ENCODE measurements around the gene YWHAG.

Gene YWHAG

GRCh38 chr7:76283254-76284159 lies 75.3 kb downstream of the YWHAG start:
- H3K4me1 ChIP-seq, result peaks cover 3% of the 10 kb centered on the region
- peak overlapping the region; percentile 86 for H3K4me2 ChIP-seq (ENCODE audit: low read length)
- H3K27me3 ChIP-seq (ENCODE audit: control insufficient read depth, insufficient read depth, low read length), result no peaks in the 10 kb centered on the region
- H3K27ac ChIP-seq, result no peak overlapping the region
- H3K9me3 ChIP-seq (ENCODE audit: control insufficient read depth, low read length), result no peaks in the 10 kb centered on the region
- no peak overlapping the region for H3K9ac ChIP-seq
- no peak overlapping the region for H2AFZ ChIP-seq
- H3K36me3 ChIP-seq (ENCODE audit: control insufficient read depth, insufficient read depth, low read length), result no peaks in the 10 kb centered on the region
- H3K79me2 ChIP-seq, result no peaks in the 10 kb centered on the region
- no peak for TF ChIP-seq CTCF (IDR thresholded peaks at IDR 0.05)
- H3K4me3 ChIP-seq (ENCODE audit: low read depth, low read length), result no peak overlapping the region

- no peak overlapping the region for H3K27ac ChIP-seq
- no peak for TF ChIP-seq CTCF (IDR thresholded peaks at IDR 0.05)
- H3K36me3 ChIP-seq (ENCODE audit: control insufficient read depth, insufficient read depth, low read length), result no peaks in the 10 kb centered on the region
- H3K4me1 ChIP-seq, result peaks cover 3% of the 10 kb centered on the region
- peak overlapping the region; percentile 58 for H2AFZ ChIP-seq
- H3K27me3 ChIP-seq (ENCODE audit: control insufficient read depth, insufficient read depth, low read length), result no peaks in the 10 kb centered on the region
- no peaks in the 10 kb centered on the region for H3K9me3 ChIP-seq (ENCODE audit: control insufficient read depth, low read length)
- H3K4me2 ChIP-seq (ENCODE audit: low read length), result peak overlapping the region; percentile 86
- H3K9ac ChIP-seq, result no peak overlapping the region
- H3K79me2 ChIP-seq, result no peaks in the 10 kb centered on the region
- H3K4me3 ChIP-seq (ENCODE audit: low read depth, low read length), result peak overlapping the region; percentile 56
These were observed 76.2 kb downstream of the YWHAG start for GRCh38 chr7:76282344-76283253.

- Histone ChIP-seq H3K4me1 (peaks cover 3% of the 10 kb centered on the region), H3K27me3 (ENCODE audit: control insufficient read depth, insufficient read depth, low read length) (no peaks in the 10 kb centered on the region), H3K9ac (no peak overlapping the region), H3K27ac (no peak overlapping the region), H3K4me2 (ENCODE audit: low read length) (peak overlapping the region; percentile 86), H3K79me2 (no peaks in the 10 kb centered on the region), H3K9me3 (ENCODE audit: control insufficient read depth, low read length) (no peaks in the 10 kb centered on the region), H2AFZ (no peak overlapping the region), H3K4me3 (ENCODE audit: low read depth, low read length) (peak overlapping the region; percentile 56), H3K36me3 (ENCODE audit: control insufficient read depth, insufficient read depth, low read length) (no peaks in the 10 kb centered on the region)
- TF ChIP-seq CTCF (IDR thresholded peaks at IDR 0.05), result no peak
These were observed 77.0 kb downstream of the YWHAG start for GRCh38 chr7:76281706-76282343.

GRCh38 chr7:76281006-76281705 lies 77.6 kb downstream of the YWHAG start:
- Histone ChIP-seq H3K4me1 (peaks cover 3% of the 10 kb centered on the region), H3K79me2 (no peaks in the 10 kb centered on the region), H3K27ac (no peak overlapping the region), H3K9ac (no peak overlapping the region), H3K9me3 (ENCODE audit: control insufficient read depth, low read length) (no peaks in the 10 kb centered on the region), H3K4me2 (ENCODE audit: low read length) (peak overlapping the region; percentile 77), H3K36me3 (ENCODE audit: control insufficient read depth, insufficient read depth, low read length) (no peaks in the 10 kb centered on the region), H2AFZ (peak overlapping the region; percentile 41), H3K27me3 (ENCODE audit: control insufficient read depth, insufficient read depth, low read length) (no peaks in the 10 kb centered on the region), H3K4me3 (ENCODE audit: low read depth, low read length) (peak overlapping the region; percentile 61)
- TF ChIP-seq CTCF (IDR thresholded peaks at IDR 0.05), result no peak
